GM23338 (cell line): ENCODE data around the gene PKNOX2. TPM values are rescaled to one million over a fixed set of nuclear protein-coding genes. Genes with fewer than 3 reads are reported as not detected.

Experiments used
- ATAC-seq: fragments of 200-7000 bp; cut with Tn5 transposase; 3 replicates; pipeline ENCODE4 v1.9.1; 2020
- DNase-seq: peaks from one replicate; pipeline ENCODE4 v3.0.0-alpha.2; 2015; ENCODE audit warnings: low spot score
- H2AFZ ChIP-seq: fragments of 200-600 bp; sonication (generic); 2 replicates; pipeline ENCODE4 v1.8.0; 2016; ENCODE audit warnings: antibody characterized with exemption, mild to moderate bottlenecking, moderate library complexity
- H3F3A ChIP-seq: fragments of 200-600 bp; sonication (generic); replicated peaks from 2 replicates; pipeline ENCODE4 v1.8.0; 2017; ENCODE audit warnings: antibody characterized with exemption, mixed run types, low read depth
- H3K27ac ChIP-seq: fragments of 200-600 bp; sonication (generic); 2 replicates; pipeline ENCODE4 v1.6.1; 2016; ENCODE audit warnings: low read depth
- H3K27me3 ChIP-seq: fragments of 200-600 bp; sonication (generic); 2 replicates; pipeline ENCODE4 v1.8.0; 2016; ENCODE audit warnings: mild to moderate bottlenecking, mixed run types, moderate library complexity; ENCODE audit not compliant: insufficient read depth
- H3K36me3 ChIP-seq: fragments of 200-600 bp; sonication (generic); 2 replicates; pipeline ENCODE4 v1.8.0; 2016; ENCODE audit warnings: mild to moderate bottlenecking; ENCODE audit not compliant: insufficient read depth
- H3K4me1 ChIP-seq: fragments of 200-600 bp; sonication (generic); 2 replicates; pipeline ENCODE4 v1.8.0; 2016; ENCODE audit warnings: mild to moderate bottlenecking, moderate library complexity; ENCODE audit not compliant: insufficient read depth
- H3K4me2 ChIP-seq: fragments of 200-600 bp; sonication (generic); 2 replicates; pipeline ENCODE4 v1.7.1; 2017; ENCODE audit warnings: mixed run types
- H3K4me3 ChIP-seq: fragments of 200-600 bp; sonication (generic); 2 replicates; pipeline ENCODE4 v1.6.1; 2016; ENCODE audit warnings: mixed run types
- H3K79me2 ChIP-seq: fragments of 200-600 bp; sonication (generic); replicated peaks from 2 replicates; pipeline ENCODE4 v1.8.0; 2017; ENCODE audit warnings: mild to moderate bottlenecking; ENCODE audit not compliant: insufficient read depth
- H3K9me2 ChIP-seq: fragments of 200-600 bp; sonication (generic); 2 replicates; pipeline ENCODE4 v1.8.0; 2017; ENCODE audit not compliant: insufficient read depth
- H4K20me1 ChIP-seq: fragments of 200-600 bp; sonication (generic); replicated peaks from 2 replicates; pipeline ENCODE4 v1.8.0; 2017; ENCODE audit warnings: mild to moderate bottlenecking; ENCODE audit not compliant: insufficient read depth
- H3K27ac Mint-ChIP-seq: 2 replicates; pipeline ENCODE4 v1.8.0; 2020; ENCODE audit warnings: inconsistent platforms, mild to moderate bottlenecking, moderate library complexity, mixed read lengths
- H3K27me3 Mint-ChIP-seq: 3 replicates; pipeline ENCODE4 v1.8.0; 2022; ENCODE audit warnings: low read depth, mild to moderate bottlenecking, moderate library complexity, mixed read lengths, inconsistent platforms; ENCODE audit not compliant: insufficient read depth, poor library complexity
- H3K36me3 Mint-ChIP-seq: 3 replicates; pipeline ENCODE4 v1.8.0; 2021; ENCODE audit warnings: low read depth, mild to moderate bottlenecking, inconsistent platforms, moderate library complexity, mixed read lengths
- H3K4me1 Mint-ChIP-seq: 3 replicates; pipeline ENCODE4 v1.8.0; 2020; ENCODE audit warnings: mild to moderate bottlenecking, inconsistent platforms, mixed read lengths
- H3K4me3 Mint-ChIP-seq: 3 replicates; pipeline ENCODE4 v1.8.0; 2021; ENCODE audit warnings: moderate library complexity, mild to moderate bottlenecking, inconsistent platforms, mixed read lengths
- H3K9me3 Mint-ChIP-seq: 3 replicates; pipeline ENCODE4 v1.8.0; 2020; ENCODE audit warnings: moderate library complexity, mild to moderate bottlenecking, inconsistent platforms, mixed read lengths
- EZH2 ChIP-seq: fragments of 200-600 bp; sonication (generic); IDR thresholded peaks from one replicate; pipeline ENCODE4 v1.8.0; 2017; ENCODE audit warnings: antibody characterized with exemption, mild to moderate bottlenecking, low read depth; ENCODE audit not compliant: unreplicated experiment
- EZH2phosphoT487 ChIP-seq: fragments of 200-600 bp; sonication (generic); IDR thresholded peaks from one replicate; pipeline ENCODE4 v1.8.1; 2018; ENCODE audit warnings: antibody characterized with exemption; ENCODE audit not compliant: unreplicated experiment
- JUNB ChIP-seq: IDR thresholded peaks from one replicate; pipeline ENCODE4 v1.6.1; 2016; ENCODE audit warnings: antibody characterized with exemption; ENCODE audit not compliant: unreplicated experiment
- NANOG ChIP-seq: IDR thresholded peaks from 2 replicates; pipeline ENCODE4 v1.6.1; 2016; ENCODE audit warnings: antibody characterized with exemption, borderline replicate concordance
- ZNF114 ChIP-seq: fragments of 250-450 bp; sonication (Bioruptor Pico); IDR thresholded peaks from 2 replicates; pipeline ENCODE4 v1.5.0; 2020; ENCODE audit warnings: mild to moderate bottlenecking, moderate library complexity
- ZNF331 ChIP-seq: fragments of 250-450 bp; sonication (Bioruptor Pico); IDR thresholded peaks from 2 replicates; pipeline ENCODE4 v1.5.0; 2020; ENCODE audit warnings: low read depth, mild to moderate bottlenecking, moderate library complexity
- polyA plus RNA-seq: library from polyadenylated mRNA; unstranded; fragments of >200 nt; fragmentation: Nextera tagmentation; extraction: Ambion mirVana; gene quantifications from 2 replicates; pipeline ENCODE4 v1.2.1, GENCODE V29; 2016
- total RNA-seq: library from RNA; depleted of rRNA; stranded (reverse); fragments of >200 nt; shearing (Covaris generic); gene quantifications from 2 replicates; pipeline ENCODE4 v1.2.3, GENCODE V29; 2014
- TF ChIP-seq, protein P1 (sequence below), 2 experiments: fragments of 200-600 bp in 1 of 2; sonication (generic) in 1 of 2; conservative IDR thresholded peaks; 2 replicates each; pipeline versions ENCODE4 v1.5.1 to v1.6.1; 2016 to 2017; ENCODE audit warnings: antibody characterized with exemption in 2 of 2, low read depth in 2 of 2, mild to moderate bottlenecking in 2 of 2, moderate library complexity in 1 of 2
- TF ChIP-seq, protein P2 (sequence below): IDR thresholded peaks from 2 replicates; pipeline ENCODE4 v1.6.1; 2016; ENCODE audit warnings: antibody characterized with exemption
- TF ChIP-seq, protein P3 (sequence below): fragments of 250-450 bp; sonication (Bioruptor Pico); IDR thresholded peaks from 2 replicates; pipeline ENCODE4 v1.5.0; 2020; ENCODE audit warnings: mild to moderate bottlenecking, moderate library complexity
- TF ChIP-seq, protein P4 (sequence below): IDR thresholded peaks from one replicate; pipeline ENCODE4 v1.6.1; 2018; ENCODE audit warnings: antibody characterized with exemption; ENCODE audit not compliant: unreplicated experiment

Gene PKNOX2
- total and polyA plus RNA-seq, 2 experiments from 2014 or later: 0.42 to 0.83 TPM

DNA sequence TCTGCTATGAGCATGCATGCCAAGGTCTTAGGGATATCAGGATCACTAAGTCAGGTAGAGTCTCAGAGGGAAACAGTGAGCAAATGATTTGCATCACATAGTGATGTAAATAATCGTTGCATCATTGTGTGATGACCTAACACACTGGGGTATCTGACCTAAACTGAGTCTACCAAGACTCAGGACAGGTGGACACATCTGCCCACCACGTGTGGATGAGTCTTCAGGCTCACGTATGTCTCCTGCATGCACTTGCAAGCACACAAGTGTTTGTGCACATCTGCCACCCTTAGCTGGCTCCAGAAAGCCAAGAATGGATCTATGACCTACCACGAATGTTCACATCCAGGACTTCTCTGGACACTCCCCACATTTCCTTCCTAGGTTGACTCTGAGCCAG lies 220.3 kb downstream of the PKNOX2 start (continued):
- TF ChIP-seq, protein P1, sequence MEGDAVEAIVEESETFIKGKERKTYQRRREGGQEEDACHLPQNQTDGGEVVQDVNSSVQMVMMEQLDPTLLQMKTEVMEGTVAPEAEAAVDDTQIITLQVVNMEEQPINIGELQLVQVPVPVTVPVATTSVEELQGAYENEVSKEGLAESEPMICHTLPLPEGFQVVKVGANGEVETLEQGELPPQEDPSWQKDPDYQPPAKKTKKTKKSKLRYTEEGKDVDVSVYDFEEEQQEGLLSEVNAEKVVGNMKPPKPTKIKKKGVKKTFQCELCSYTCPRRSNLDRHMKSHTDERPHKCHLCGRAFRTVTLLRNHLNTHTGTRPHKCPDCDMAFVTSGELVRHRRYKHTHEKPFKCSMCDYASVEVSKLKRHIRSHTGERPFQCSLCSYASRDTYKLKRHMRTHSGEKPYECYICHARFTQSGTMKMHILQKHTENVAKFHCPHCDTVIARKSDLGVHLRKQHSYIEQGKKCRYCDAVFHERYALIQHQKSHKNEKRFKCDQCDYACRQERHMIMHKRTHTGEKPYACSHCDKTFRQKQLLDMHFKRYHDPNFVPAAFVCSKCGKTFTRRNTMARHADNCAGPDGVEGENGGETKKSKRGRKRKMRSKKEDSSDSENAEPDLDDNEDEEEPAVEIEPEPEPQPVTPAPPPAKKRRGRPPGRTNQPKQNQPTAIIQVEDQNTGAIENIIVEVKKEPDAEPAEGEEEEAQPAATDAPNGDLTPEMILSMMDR (conservative IDR thresholded peaks at IDR 0.05; ENCODE audit: low read depth in 2 of 2): no peak
- TF ChIP-seq, protein P2, sequence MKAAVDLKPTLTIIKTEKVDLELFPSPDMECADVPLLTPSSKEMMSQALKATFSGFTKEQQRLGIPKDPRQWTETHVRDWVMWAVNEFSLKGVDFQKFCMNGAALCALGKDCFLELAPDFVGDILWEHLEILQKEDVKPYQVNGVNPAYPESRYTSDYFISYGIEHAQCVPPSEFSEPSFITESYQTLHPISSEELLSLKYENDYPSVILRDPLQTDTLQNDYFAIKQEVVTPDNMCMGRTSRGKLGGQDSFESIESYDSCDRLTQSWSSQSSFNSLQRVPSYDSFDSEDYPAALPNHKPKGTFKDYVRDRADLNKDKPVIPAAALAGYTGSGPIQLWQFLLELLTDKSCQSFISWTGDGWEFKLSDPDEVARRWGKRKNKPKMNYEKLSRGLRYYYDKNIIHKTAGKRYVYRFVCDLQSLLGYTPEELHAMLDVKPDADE: no peak
- TF ChIP-seq EZH2: no peak
- no peak for TF ChIP-seq ZNF114 (CRISPR knock-in tag)
- TF ChIP-seq JUNB: no peak
- TF ChIP-seq EZH2phosphoT487: no peak

DNA sequence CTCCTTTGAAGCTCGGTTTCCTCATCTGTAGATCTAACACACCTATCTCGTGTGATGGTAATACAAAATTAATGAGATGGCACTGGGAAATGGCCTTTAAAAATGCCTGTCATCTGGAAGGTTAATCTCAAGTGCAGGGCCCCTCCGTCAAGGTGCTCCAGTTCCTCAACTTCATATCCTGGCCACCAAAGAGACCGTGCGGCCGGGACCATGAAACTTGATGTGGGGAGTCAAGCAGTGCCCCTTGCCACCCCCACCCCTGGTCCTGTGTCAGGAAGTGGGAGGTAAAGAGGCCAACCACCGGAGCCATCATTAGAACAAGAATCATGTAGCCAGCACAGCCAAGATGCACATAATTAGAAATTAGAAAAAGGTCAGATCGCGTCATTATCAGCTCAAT lies 223.3 kb downstream of the PKNOX2 start:
- peaks cover 34% of the 10 kb centered on the region for H3K4me1 Mint-ChIP-seq
- no peak overlapping the region for H3K4me3 ChIP-seq
- no peak overlapping the region for H3K27ac ChIP-seq
- H3K27ac Mint-ChIP-seq: no peak overlapping the region
- no peaks in the 10 kb centered on the region for H4K20me1 ChIP-seq
- H2AFZ ChIP-seq: no peak overlapping the region
- H3K9me3 Mint-ChIP-seq: no peaks in the 10 kb centered on the region
- no peaks in the 10 kb centered on the region for H3K79me2 ChIP-seq
- H3K4me1 ChIP-seq: peaks cover 17% of the 10 kb centered on the region
- ATAC-seq (no peak), DNase-seq (no peak)
- peaks cover 4% of the 10 kb centered on the region for H3K27me3 Mint-ChIP-seq
- no peaks in the 10 kb centered on the region for H3K27me3 ChIP-seq
- no peaks in the 10 kb centered on the region for H3K36me3 Mint-ChIP-seq
- no peak overlapping the region for H3K4me3 Mint-ChIP-seq
- no peaks in the 10 kb centered on the region for H3F3A ChIP-seq
- H3K9me2 ChIP-seq: peaks cover 19% of the 10 kb centered on the region; the same call in 1 of the 2 replicates
- no peaks in the 10 kb centered on the region for H3K36me3 ChIP-seq
- no peak overlapping the region for H3K4me2 ChIP-seq
- no peak for TF ChIP-seq ZNF114 (CRISPR knock-in tag)
- no peak for TF ChIP-seq NANOG
- no peak for TF ChIP-seq JUNB
- TF ChIP-seq, protein P3, sequence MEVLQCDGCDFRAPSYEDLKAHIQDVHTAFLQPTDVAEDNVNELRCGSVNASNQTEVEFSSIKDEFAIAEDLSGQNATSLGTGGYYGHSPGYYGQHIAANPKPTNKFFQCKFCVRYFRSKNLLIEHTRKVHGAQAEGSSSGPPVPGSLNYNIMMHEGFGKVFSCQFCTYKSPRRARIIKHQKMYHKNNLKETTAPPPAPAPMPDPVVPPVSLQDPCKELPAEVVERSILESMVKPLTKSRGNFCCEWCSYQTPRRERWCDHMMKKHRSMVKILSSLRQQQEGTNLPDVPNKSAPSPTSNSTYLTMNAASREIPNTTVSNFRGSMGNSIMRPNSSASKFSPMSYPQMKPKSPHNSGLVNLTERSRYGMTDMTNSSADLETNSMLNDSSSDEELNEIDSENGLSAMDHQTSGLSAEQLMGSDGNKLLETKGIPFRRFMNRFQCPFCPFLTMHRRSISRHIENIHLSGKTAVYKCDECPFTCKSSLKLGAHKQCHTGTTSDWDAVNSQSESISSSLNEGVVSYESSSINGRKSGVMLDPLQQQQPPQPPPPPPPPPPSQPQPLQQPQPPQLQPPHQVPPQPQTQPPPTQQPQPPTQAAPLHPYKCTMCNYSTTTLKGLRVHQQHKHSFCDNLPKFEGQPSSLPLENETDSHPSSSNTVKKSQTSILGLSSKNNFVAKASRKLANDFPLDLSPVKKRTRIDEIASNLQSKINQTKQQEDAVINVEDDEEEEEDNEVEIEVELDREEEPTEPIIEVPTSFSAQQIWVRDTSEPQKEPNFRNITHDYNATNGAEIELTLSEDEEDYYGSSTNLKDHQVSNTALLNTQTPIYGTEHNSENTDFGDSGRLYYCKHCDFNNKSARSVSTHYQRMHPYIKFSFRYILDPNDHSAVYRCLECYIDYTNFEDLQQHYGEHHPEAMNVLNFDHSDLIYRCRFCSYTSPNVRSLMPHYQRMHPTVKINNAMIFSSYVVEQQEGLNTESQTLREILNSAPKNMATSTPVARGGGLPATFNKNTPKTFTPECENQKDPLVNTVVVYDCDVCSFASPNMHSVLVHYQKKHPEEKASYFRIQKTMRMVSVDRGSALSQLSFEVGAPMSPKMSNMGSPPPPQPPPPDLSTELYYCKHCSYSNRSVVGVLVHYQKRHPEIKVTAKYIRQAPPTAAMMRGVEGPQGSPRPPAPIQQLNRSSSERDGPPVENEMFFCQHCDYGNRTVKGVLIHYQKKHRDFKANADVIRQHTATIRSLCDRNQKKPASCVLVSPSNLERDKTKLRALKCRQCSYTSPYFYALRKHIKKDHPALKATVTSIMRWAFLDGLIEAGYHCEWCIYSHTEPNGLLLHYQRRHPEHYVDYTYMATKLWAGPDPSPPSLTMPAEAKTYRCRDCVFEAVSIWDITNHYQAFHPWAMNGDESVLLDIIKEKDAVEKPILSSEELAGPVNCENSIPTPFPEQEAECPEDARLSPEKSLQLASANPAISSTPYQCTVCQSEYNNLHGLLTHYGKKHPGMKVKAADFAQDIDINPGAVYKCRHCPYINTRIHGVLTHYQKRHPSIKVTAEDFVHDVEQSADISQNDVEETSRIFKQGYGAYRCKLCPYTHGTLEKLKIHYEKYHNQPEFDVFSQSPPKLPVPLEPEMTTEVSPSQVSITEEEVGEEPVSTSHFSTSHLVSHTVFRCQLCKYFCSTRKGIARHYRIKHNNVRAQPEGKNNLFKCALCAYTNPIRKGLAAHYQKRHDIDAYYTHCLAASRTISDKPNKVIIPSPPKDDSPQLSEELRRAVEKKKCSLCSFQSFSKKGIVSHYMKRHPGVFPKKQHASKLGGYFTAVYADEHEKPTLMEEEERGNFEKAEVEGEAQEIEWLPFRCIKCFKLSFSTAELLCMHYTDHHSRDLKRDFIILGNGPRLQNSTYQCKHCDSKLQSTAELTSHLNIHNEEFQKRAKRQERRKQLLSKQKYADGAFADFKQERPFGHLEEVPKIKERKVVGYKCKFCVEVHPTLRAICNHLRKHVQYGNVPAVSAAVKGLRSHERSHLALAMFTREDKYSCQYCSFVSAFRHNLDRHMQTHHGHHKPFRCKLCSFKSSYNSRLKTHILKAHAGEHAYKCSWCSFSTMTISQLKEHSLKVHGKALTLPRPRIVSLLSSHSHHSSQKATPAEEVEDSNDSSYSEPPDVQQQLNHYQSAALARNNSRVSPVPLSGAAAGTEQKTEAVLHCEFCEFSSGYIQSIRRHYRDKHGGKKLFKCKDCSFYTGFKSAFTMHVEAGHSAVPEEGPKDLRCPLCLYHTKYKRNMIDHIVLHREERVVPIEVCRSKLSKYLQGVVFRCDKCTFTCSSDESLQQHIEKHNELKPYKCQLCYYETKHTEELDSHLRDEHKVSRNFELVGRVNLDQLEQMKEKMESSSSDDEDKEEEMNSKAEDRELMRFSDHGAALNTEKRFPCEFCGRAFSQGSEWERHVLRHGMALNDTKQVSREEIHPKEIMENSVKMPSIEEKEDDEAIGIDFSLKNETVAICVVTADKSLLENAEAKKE: no peak
- TF ChIP-seq EZH2: no peak
- TF ChIP-seq, protein P4, sequence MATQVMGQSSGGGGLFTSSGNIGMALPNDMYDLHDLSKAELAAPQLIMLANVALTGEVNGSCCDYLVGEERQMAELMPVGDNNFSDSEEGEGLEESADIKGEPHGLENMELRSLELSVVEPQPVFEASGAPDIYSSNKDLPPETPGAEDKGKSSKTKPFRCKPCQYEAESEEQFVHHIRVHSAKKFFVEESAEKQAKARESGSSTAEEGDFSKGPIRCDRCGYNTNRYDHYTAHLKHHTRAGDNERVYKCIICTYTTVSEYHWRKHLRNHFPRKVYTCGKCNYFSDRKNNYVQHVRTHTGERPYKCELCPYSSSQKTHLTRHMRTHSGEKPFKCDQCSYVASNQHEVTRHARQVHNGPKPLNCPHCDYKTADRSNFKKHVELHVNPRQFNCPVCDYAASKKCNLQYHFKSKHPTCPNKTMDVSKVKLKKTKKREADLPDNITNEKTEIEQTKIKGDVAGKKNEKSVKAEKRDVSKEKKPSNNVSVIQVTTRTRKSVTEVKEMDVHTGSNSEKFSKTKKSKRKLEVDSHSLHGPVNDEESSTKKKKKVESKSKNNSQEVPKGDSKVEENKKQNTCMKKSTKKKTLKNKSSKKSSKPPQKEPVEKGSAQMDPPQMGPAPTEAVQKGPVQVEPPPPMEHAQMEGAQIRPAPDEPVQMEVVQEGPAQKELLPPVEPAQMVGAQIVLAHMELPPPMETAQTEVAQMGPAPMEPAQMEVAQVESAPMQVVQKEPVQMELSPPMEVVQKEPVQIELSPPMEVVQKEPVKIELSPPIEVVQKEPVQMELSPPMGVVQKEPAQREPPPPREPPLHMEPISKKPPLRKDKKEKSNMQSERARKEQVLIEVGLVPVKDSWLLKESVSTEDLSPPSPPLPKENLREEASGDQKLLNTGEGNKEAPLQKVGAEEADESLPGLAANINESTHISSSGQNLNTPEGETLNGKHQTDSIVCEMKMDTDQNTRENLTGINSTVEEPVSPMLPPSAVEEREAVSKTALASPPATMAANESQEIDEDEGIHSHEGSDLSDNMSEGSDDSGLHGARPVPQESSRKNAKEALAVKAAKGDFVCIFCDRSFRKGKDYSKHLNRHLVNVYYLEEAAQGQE: no peak
- no peak for TF ChIP-seq ZNF331 (CRISPR knock-in tag)
- TF ChIP-seq, protein P2: no peak
